Measurements from ENCODE around the gene CMIP.

Gene CMIP

DNA sequence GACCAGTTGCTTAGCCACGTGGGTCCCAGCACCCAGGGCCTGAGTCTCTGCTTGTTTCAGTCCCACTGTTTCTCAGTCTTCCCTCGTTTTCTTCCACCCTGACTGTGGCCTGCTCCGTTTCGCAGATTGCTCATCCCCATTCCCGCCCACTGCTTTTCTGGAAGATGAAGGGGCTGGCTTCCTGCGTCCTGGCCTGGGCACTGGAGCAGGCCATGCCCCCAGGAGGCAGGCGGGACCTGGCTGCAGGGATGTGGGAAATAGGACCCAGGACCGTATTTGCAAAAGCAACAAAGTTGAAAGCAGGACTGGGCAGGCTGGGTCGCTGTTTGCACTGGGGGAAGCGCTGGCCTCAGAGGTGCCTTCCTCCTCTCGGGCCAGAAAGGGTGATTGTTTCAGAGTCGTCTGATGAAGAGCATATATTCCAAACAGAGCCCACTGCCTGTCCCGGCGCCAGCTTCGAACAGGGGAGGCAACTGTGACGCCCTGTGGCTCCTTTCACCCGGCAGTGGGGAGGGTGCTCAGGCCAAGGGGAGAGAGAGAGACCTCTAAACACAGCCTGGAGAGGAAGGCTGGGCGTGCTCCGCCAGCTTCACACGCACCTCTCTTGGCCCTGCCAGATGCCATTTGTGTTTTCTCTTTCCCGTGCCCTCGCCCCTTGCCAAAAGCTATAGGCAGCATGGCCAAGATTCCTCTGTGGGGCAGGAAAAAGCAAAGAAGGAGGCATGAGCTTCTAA lies 108.6 kb downstream of the CMIP start:
- DNase-seq, result no peak

GRCh38 chr16:81553814-81554675 lies 109.4 kb downstream of the CMIP start:
- no peak for DNase-seq

GRCh38 chr16:81554979-81555378 lies 110.4 kb downstream of the CMIP start:
- no peak for DNase-seq

- DNase-seq, result no peak
Observed at GRCh38 chr16:81555660-81556059, 111.1 kb downstream of the CMIP start.

DNA sequence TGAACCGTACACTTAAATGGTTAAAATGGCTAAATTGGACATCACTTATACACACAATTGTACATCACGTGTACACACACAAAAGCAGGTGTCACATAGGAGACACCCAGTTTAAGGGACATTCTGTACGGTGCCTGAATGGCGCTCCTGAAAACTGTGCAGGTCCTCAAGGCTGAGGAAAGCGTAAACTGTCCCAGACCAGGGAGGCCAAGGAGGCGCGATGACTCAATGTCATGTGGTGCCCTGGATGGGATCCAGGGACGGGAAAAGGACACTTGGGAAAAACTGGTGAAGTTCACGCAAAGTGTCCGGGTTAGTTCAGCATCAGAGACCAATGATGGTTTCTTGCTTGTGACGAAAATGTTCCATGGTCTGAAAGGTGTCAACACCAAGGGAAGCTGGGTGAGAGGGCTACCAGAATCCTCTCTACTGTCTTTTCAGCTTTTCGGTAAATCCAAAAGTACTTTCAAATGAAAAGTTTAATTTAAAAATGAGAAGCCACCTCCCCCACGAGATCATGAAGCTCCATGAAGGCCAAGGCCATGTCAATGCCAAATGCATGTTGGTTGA lies 112.2 kb downstream of the CMIP start:
- DNase-seq, result no peak

DNA sequence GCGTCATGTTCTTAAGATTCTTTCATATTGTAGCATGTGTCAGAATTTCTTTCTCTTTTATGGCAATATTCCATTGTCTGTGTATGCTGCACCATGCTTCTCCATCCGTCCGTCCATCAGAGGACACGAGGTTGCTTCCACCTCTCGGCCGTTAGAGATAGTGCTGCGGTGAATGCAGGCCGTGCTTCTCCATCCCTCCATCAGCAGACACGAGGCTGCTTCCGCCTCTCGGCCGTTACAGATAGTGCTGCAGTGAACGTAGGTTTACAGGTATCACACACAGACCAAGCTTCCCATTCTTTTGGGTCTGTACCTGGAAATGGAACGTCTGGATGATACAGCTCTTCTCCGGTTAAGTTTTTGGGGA lies 113.5 kb downstream of the CMIP start:
- no peak for DNase-seq

DNA sequence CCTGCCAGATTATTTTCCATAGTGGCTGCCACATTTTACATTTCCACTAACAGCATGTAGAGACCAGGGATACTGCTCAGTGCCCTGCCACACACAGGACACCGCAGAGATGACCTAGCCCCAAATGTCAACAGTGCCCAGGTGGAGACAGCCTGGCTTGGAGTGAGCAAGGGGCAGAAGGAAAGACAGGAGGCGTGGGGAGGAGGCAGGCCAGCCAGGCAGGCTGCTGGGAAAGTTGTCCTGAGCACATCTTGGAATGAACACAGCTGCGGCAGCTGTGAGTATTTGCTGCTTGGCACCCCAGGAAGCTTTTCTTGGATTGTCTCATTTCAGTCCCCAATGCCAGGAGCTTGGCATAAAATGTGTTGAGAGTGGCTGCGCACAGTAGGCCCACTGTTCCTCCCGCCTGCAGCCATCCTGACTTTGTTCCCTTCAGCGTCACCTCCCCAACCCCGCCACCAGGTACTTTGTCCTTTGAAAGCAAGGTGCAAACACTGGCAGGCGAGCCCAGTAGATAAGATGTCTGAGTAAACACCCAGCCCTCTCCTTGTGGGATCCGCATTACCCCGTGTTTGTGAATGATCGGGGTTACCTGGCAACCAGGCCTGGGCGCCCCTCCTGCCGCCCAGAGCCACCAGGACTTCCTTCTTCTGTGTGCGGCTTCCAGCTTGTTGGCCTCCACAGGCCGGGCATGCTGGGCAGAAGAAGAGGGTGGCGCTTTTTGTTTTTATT lies 114.0 kb downstream of the CMIP start:
- no peak for DNase-seq

- no peak for DNase-seq
Observed at GRCh38 chr16:81560979-81561657, 116.5 kb downstream of the CMIP start.

DNA sequence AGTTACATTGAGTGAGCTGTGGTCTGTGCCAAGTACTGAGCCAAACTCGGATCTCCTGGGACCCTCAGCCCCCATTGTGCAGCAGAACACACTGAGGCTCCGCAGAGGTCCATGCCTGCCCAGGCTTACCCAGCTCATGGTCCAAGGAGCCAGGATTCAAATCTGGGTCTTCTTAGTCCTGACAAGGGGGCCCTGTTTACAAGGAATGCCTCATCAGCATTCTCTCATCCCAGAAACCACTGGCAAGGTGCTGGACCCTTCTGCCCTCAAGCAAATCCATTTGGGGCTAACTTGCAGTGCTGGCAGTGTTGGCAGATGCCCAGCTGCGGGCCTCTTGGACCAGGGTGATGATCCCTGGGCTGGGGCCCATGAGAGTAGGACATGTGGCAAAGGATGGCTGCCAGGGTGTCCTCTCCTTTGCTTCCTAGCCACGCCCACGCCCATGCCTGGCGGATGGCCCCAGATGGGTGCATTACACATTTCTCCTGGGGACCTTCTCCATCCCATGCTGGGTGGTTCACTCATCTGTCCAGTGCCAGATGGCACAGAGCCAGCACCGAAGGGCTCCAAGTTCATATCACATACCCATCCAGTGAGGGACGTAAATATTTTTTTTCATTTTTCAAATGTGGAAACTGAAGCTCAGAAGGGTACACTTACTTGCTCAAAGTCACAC lies 117.7 kb downstream of the CMIP start:
- no peak for DNase-seq

GRCh38 chr16:81562926-81563325 lies 118.3 kb downstream of the CMIP start:
- DNase-seq, result no peak

- DNase-seq, result no peak
Observed at GRCh38 chr16:81564421-81564911, 119.9 kb downstream of the CMIP start.

GRCh38 chr16:81565321-81566028 lies 120.9 kb downstream of the CMIP start:
- DNase-seq, result no peak

- no peak for DNase-seq
Observed at GRCh38 chr16:81566086-81567007, 121.7 kb downstream of the CMIP start.

DNA sequence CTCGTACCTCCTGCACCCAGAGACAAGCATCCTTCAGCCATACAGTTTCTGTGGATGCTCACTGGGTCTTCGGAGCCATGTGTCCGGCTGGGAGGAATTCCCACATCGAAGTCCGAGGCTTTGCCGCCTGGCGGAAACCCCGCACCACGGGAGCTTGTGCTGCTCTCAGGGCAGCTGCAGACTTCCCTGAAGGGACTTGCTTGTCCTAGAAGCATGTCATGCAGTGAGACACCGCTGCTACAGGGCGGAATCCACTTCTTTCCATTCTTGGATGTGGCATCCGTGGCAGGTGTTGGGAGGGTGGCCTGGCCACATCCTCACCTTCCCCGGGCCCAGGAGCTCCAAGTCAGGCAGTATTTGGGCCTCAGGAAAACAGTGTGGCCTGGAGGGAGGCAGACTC lies 122.5 kb downstream of the CMIP start:
- DNase-seq, result no peak

GRCh38 chr16:81567987-81568748 lies 123.6 kb downstream of the CMIP start:
- no peak for DNase-seq

GRCh38 chr16:81568749-81569087 lies 124.1 kb downstream of the CMIP start:
- no peak for DNase-seq

- no peak for DNase-seq
Observed at GRCh38 chr16:81569361-81570034, 124.9 kb downstream of the CMIP start.

- no peak for DNase-seq
Observed at GRCh38 chr16:81570151-81570846, 125.7 kb downstream of the CMIP start.
